ENCODE measurements around the gene SPATA31A5.
"Not testable (repeated sequence)": the region's sequence is repeated elsewhere in the genome, so short reads cannot be mapped to it uniquely, and the experiment has no call there.

SPATA31A5 gene
- 0 reads per million in 3 experiments for total RNA-seq

DNA sequence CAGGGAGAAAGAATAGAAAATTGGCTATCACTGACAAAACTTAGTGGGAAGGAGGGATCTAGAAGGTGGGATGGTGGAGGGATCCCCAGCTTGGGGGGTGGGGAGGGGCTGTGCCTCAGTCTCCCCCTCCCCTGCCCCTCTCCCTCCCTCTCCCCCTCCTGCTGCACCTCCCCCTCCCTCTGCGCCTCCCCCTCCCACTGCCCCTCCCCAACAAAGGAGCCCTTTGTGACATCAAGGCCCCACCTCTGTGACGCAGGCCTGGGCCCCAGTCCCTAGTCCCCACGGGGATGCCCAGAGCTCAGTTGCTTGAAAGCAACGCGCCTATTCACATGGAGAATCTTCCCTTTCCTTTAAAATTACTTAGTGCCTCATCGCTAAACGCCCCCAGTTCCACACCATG is at the start of gene SPATA31A5:
TSS of gene SPATA31A5 (plus strand) at position 301 of the 400 bp plus-strand sequence. CDS start at position 330, 29 bp downstream.
- not testable (repeated sequence) for DNase-seq

DNA sequence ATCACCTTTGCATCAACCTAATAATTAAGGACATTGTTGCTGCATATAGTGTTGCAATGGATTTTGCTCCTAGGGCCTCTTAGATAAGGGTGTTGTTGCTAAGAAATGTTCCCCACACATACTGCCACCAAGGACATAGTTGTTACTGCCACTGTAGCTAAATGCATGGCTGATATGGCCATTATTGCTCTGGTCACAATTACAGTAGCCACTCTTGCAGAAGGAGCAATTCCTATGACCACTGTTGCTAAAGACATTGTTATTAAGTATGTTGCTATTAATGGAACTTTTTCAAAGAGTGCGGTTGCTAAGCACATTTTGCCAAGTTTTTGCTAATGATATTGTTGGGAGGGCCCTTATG is 48.8 kb downstream of the SPATA31A5 start:
- DNase-seq, result not testable (repeated sequence)

DNA sequence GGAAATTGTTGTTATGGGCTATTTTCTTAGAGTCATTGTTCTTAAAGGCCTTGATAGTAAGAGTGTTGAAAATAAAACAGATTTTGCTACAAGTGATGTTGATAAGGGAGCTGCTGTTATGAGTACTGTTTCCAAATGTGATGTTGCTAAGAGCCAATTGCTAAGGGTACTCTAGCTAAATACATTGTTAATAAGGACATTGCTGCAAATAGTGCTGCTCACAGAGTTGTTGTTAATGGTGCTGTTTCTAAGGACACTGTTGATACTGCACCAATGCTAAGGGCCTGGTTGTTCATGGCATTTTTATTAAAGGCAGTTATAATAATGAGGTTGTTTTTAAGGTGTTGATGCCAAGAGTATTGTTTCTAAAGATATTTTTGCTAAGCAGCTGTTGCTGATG is 52.2 kb downstream of the SPATA31A5 start:
- DNase-seq, result not testable (repeated sequence)
